ENCODE data around the gene SPTAN1.

DNA sequence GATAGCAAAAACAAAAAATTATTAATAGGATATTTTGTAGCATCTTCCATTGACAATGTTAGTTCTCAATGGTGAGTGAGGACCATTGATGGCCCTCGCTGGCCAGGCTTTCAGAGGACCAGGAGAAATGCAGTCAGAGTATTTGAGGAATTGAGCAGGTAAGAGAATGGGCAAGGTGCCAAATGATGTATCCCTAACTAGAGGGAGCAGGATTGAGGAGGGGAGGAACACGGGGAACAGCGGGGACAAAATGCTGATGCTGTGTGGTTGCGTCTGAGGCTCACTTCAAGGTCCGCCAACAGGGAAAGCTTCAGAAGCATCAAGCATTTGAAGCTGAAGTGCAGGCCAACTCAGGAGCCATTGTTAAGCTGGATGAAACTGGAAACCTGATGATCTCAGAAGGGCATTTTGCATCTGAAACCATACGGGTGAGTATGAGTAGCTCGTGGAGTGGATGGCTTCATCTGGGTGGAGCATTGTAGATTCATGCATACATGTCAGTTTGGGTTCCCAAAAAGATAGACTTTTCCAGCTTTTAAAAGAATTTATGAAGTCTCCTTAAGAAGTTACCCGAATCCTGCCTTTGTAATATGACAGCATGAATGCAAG is 16.2 kb downstream of the SPTAN1 start:
- TF ChIP-seq, protein P1, sequence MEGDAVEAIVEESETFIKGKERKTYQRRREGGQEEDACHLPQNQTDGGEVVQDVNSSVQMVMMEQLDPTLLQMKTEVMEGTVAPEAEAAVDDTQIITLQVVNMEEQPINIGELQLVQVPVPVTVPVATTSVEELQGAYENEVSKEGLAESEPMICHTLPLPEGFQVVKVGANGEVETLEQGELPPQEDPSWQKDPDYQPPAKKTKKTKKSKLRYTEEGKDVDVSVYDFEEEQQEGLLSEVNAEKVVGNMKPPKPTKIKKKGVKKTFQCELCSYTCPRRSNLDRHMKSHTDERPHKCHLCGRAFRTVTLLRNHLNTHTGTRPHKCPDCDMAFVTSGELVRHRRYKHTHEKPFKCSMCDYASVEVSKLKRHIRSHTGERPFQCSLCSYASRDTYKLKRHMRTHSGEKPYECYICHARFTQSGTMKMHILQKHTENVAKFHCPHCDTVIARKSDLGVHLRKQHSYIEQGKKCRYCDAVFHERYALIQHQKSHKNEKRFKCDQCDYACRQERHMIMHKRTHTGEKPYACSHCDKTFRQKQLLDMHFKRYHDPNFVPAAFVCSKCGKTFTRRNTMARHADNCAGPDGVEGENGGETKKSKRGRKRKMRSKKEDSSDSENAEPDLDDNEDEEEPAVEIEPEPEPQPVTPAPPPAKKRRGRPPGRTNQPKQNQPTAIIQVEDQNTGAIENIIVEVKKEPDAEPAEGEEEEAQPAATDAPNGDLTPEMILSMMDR (IDR thresholded peaks at IDR 0.05): no peak
- no peak for TF ChIP-seq POLR2A (IDR thresholded peaks at IDR 0.05)

All from right lobe of liver (tissue), 4 donors.